ENCODE data around the gene SEMA3F.

The SEMA3F gene

DNA sequence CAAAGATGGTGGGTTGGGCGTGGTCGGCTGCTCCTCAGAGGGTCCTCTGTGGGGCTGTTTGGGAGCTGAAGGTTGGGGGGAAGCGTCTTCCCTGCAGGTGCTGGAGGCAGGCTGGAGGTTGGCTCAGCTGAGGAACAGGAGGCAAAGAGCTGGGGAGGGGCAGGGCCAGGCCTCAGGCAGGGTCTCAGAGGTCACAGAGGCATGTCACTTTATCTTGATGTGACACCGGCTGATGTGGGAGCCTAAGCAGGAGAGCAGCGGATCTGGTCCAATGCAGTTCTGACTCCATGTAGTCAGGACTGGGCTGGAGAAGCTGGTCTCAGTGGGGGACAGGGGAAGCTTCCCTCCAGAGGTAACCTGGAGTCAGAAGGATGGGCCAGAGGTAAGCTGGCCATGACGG is 28.6 kb downstream of the SEMA3F start:
- H3K4me1 ChIP-seq (ENCODE audit: control insufficient read depth, insufficient read depth, low read depth, low read length), result peaks cover 8% of the 10 kb centered on the region
- H3K79me1 ChIP-seq (replicated peaks; ENCODE audit: low read length, poor library complexity, severe bottlenecking), result no peaks in the 10 kb centered on the region
- no peak overlapping the region for H4K8ac ChIP-seq (ENCODE audit: low read length)
- DNase-seq, result no peak
- H3K4ac ChIP-seq (ENCODE audit: low read depth in 1 of 2, low read length in 2 of 2), result no peak overlapping the region
- WGBS, result 81% methylated on average over 6 of the region's 6 CpGs
- H2BK15ac ChIP-seq (ENCODE audit: low read depth, poor library complexity, severe bottlenecking), result no peak overlapping the region
- no peak overlapping the region for H2BK5ac ChIP-seq (ENCODE audit: low read depth, low read length, poor library complexity, severe bottlenecking)
- no peak overlapping the region for H3K14ac ChIP-seq (ENCODE audit: low read length in 2 of 2)
- H3K23ac ChIP-seq (ENCODE audit: low read length in 2 of 2), result no peak overlapping the region
- peaks cover 7 to 36% of the 10 kb centered on the region in 2 experiments for H3K27me3 ChIP-seq (ENCODE audit: control insufficient read depth in 1 of 2, insufficient read depth in 1 of 2, low read length in 2 of 2)
- H3K4me3 ChIP-seq (ENCODE audit: insufficient read depth in 1 of 2, low read depth in 1 of 2, low read length in 2 of 2), result no peak overlapping the region
- no peak overlapping the region for H3K4me2 ChIP-seq (ENCODE audit: low read length, poor library complexity, severe bottlenecking)
- H2BK120ac ChIP-seq (ENCODE audit: low read depth, low read length), result no peak overlapping the region
- H3K18ac ChIP-seq (ENCODE audit: low read depth in 1 of 2, low read length in 2 of 2), result no peak overlapping the region
- H2AK5ac ChIP-seq (ENCODE audit: low read length, severe bottlenecking), result no peak overlapping the region
- no peak overlapping the region for H3K27ac ChIP-seq (ENCODE audit: low read length, poor library complexity, severe bottlenecking)
- H2AFZ ChIP-seq (ENCODE audit: low read depth, low read length), result no peak overlapping the region
- H4K91ac ChIP-seq (ENCODE audit: low read length), result no peak overlapping the region
- H3K36me3 ChIP-seq (ENCODE audit: control insufficient read depth in 1 of 2, insufficient read depth in 2 of 2, low read depth in 1 of 2, low read length in 2 of 2), result peaks cover 0 to 30% of the 10 kb centered on the region in 2 experiments
- H3K9ac ChIP-seq (ENCODE audit: low read length), result no peak overlapping the region
- H2BK12ac ChIP-seq (ENCODE audit: low read length in 2 of 2), result no peak overlapping the region
- H3K9me3 ChIP-seq (ENCODE audit: control insufficient read depth, low read length), result no peaks in the 10 kb centered on the region

DNA sequence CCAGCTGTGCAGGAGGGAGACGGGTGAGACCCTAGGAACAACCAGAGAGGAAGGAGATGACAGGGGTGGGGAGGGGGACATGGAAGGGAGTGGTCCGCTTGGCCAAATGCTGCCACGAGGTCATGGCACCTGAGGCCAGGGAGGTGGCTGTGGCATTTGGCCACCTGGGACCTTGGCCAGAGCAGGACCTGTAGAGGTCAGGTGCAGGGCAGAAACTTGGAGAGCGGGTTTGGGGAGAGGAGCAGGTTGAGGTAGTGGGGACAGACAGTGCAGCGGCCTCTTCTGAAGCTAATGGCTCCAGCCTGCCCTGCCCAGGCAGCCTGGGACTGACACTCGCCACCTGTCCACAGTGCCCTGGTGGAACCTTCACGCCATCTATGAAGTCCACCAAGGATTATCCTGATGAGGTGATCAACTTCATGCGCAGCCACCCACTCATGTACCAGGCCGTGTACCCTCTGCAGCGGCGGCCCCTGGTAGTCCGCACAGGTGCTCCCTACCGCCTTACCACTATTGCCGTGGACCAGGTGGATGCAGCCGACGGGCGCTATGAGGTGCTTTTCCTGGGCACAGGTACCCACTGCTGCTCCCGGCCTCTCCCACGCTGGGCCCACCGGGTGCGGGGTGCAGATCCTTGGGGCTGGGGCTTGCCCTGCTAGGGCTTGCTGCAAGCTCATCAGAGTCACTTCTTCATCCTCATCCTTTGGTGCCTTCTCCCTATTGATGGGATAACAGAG is 29.3 kb downstream of the SEMA3F start:
- H3K18ac ChIP-seq (ENCODE audit: low read depth in 1 of 2, low read length in 2 of 2), result no peak overlapping the region
- H3K4me2 ChIP-seq (ENCODE audit: low read length, poor library complexity, severe bottlenecking), result no peak overlapping the region
- no peak overlapping the region for H4K91ac ChIP-seq (ENCODE audit: low read length)
- H3K9ac ChIP-seq (ENCODE audit: low read length), result no peak overlapping the region
- no peak overlapping the region for H4K8ac ChIP-seq (ENCODE audit: low read length)
- H2BK15ac ChIP-seq (ENCODE audit: low read depth, poor library complexity, severe bottlenecking), result no peak overlapping the region
- H3K9me3 ChIP-seq (ENCODE audit: control insufficient read depth, low read length), result no peaks in the 10 kb centered on the region
- H3K4me1 ChIP-seq (ENCODE audit: control insufficient read depth, insufficient read depth, low read depth, low read length), result peaks cover 10% of the 10 kb centered on the region
- no peak overlapping the region for H2AK5ac ChIP-seq (ENCODE audit: low read length, severe bottlenecking)
- peaks cover 7 to 36% of the 10 kb centered on the region in 2 experiments for H3K27me3 ChIP-seq (ENCODE audit: control insufficient read depth in 1 of 2, insufficient read depth in 1 of 2, low read length in 2 of 2)
- no peak overlapping the region for H3K14ac ChIP-seq (ENCODE audit: low read length in 2 of 2)
- no peak overlapping the region for H3K27ac ChIP-seq (ENCODE audit: low read length, poor library complexity, severe bottlenecking)
- H2BK5ac ChIP-seq (ENCODE audit: low read depth, low read length, poor library complexity, severe bottlenecking), result no peak overlapping the region
- H3K4me3 ChIP-seq (ENCODE audit: insufficient read depth in 1 of 2, low read depth in 1 of 2, low read length in 2 of 2), result no peak overlapping the region
- WGBS, result 92% methylated on average over 19 of the region's 21 CpGs
- H2AFZ ChIP-seq (ENCODE audit: low read depth, low read length), result no peak overlapping the region
- H3K79me1 ChIP-seq (replicated peaks; ENCODE audit: low read length, poor library complexity, severe bottlenecking), result no peaks in the 10 kb centered on the region
- DNase-seq, result no peak
- peaks cover 0 to 30% of the 10 kb centered on the region in 2 experiments for H3K36me3 ChIP-seq (ENCODE audit: control insufficient read depth in 1 of 2, insufficient read depth in 2 of 2, low read depth in 1 of 2, low read length in 2 of 2)
- no peak overlapping the region for H3K23ac ChIP-seq (ENCODE audit: low read length in 2 of 2)
- H3K4ac ChIP-seq (ENCODE audit: low read depth in 1 of 2, low read length in 2 of 2), result no peak overlapping the region
- no peak overlapping the region for H2BK12ac ChIP-seq (ENCODE audit: low read length in 2 of 2)
- H2BK120ac ChIP-seq (ENCODE audit: low read depth, low read length), result no peak overlapping the region

DNA sequence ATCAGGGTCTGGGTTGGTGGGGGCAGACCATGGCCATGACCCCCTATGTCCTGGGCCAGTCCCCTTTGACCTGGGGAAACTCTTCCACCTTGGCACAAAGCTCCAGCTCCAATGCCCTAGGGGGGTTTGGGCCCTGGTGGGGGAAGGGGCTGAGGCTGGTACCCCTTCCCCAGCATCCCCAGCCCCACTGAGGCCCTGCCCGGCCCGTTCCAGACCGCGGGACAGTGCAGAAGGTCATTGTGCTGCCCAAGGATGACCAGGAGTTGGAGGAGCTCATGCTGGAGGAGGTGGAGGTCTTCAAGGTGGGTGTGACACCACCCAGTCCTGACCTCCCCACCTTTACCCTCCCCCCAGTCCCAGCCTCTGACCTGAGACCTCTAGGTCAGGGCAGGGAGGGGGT is 30.1 kb downstream of the SEMA3F start:
- no peak for DNase-seq
- peaks cover 0 to 30% of the 10 kb centered on the region in 2 experiments for H3K36me3 ChIP-seq (ENCODE audit: control insufficient read depth in 1 of 2, insufficient read depth in 2 of 2, low read depth in 1 of 2, low read length in 2 of 2)
- no peak overlapping the region for H3K4me3 ChIP-seq (ENCODE audit: insufficient read depth in 1 of 2, low read depth in 1 of 2, low read length in 2 of 2)
- no peak overlapping the region for H4K91ac ChIP-seq (ENCODE audit: low read length)
- no peak overlapping the region for H2BK120ac ChIP-seq (ENCODE audit: low read depth, low read length)
- no peak overlapping the region for H3K14ac ChIP-seq (ENCODE audit: low read length in 2 of 2)
- H3K9ac ChIP-seq (ENCODE audit: low read length), result no peak overlapping the region
- H2BK15ac ChIP-seq (ENCODE audit: low read depth, poor library complexity, severe bottlenecking), result no peak overlapping the region
- H3K23ac ChIP-seq (ENCODE audit: low read length in 2 of 2), result no peak overlapping the region
- no peak overlapping the region for H2BK5ac ChIP-seq (ENCODE audit: low read depth, low read length, poor library complexity, severe bottlenecking)
- H3K9me3 ChIP-seq (ENCODE audit: control insufficient read depth, low read length), result no peaks in the 10 kb centered on the region
- no peak overlapping the region for H2AFZ ChIP-seq (ENCODE audit: low read depth, low read length)
- no peak overlapping the region for H3K4ac ChIP-seq (ENCODE audit: low read depth in 1 of 2, low read length in 2 of 2)
- H3K4me2 ChIP-seq (ENCODE audit: low read length, poor library complexity, severe bottlenecking), result no peak overlapping the region
- no peak overlapping the region for H4K8ac ChIP-seq (ENCODE audit: low read length)
- no CpG with 5 or more reads among the region's 4 CpGs for WGBS
- no peak overlapping the region for H2AK5ac ChIP-seq (ENCODE audit: low read length, severe bottlenecking)
- no peak overlapping the region for H3K27ac ChIP-seq (ENCODE audit: low read length, poor library complexity, severe bottlenecking)
- peaks cover 10% of the 10 kb centered on the region for H3K4me1 ChIP-seq (ENCODE audit: control insufficient read depth, insufficient read depth, low read depth, low read length)
- H3K79me1 ChIP-seq (replicated peaks; ENCODE audit: low read length, poor library complexity, severe bottlenecking), result no peaks in the 10 kb centered on the region
- H2BK12ac ChIP-seq (ENCODE audit: low read length in 2 of 2), result no peak overlapping the region
- H3K18ac ChIP-seq (ENCODE audit: low read depth in 1 of 2, low read length in 2 of 2), result no peak overlapping the region
- H3K27me3 ChIP-seq (ENCODE audit: control insufficient read depth in 1 of 2, insufficient read depth in 1 of 2, low read length in 2 of 2), result peaks cover 7 to 36% of the 10 kb centered on the region in 2 experiments

- H3K27ac ChIP-seq (ENCODE audit: low read length, poor library complexity, severe bottlenecking), result no peak overlapping the region
- H2AFZ ChIP-seq (ENCODE audit: low read depth, low read length), result no peak overlapping the region
- H3K79me1 ChIP-seq (replicated peaks; ENCODE audit: low read length, poor library complexity, severe bottlenecking), result no peaks in the 10 kb centered on the region
- H3K27me3 ChIP-seq (ENCODE audit: control insufficient read depth in 1 of 2, insufficient read depth in 1 of 2, low read length in 2 of 2), result peaks cover 7 to 39% of the 10 kb centered on the region in 2 experiments
- H2BK15ac ChIP-seq (ENCODE audit: low read depth, poor library complexity, severe bottlenecking), result no peak overlapping the region
- H3K4me2 ChIP-seq (ENCODE audit: low read length, poor library complexity, severe bottlenecking), result no peak overlapping the region
- H3K14ac ChIP-seq (ENCODE audit: low read length in 2 of 2), result no peak overlapping the region
- H3K4ac ChIP-seq (ENCODE audit: low read depth in 1 of 2, low read length in 2 of 2), result no peak overlapping the region
- peaks cover 0 to 30% of the 10 kb centered on the region in 2 experiments for H3K36me3 ChIP-seq (ENCODE audit: control insufficient read depth in 1 of 2, insufficient read depth in 2 of 2, low read depth in 1 of 2, low read length in 2 of 2)
- 96% methylated on average over 10 of the region's 10 CpGs for WGBS
- no peak overlapping the region for H2AK5ac ChIP-seq (ENCODE audit: low read length, severe bottlenecking)
- H3K23ac ChIP-seq (ENCODE audit: low read length in 2 of 2), result no peak overlapping the region
- H3K9me3 ChIP-seq (ENCODE audit: control insufficient read depth, low read length), result no peaks in the 10 kb centered on the region
- no peak overlapping the region for H3K18ac ChIP-seq (ENCODE audit: low read depth in 1 of 2, low read length in 2 of 2)
- no peak for DNase-seq
- no peak overlapping the region for H4K8ac ChIP-seq (ENCODE audit: low read length)
- H2BK120ac ChIP-seq (ENCODE audit: low read depth, low read length), result no peak overlapping the region
- peaks cover 10% of the 10 kb centered on the region for H3K4me1 ChIP-seq (ENCODE audit: control insufficient read depth, insufficient read depth, low read depth, low read length)
- no peak overlapping the region for H3K9ac ChIP-seq (ENCODE audit: low read length)
- H3K4me3 ChIP-seq (ENCODE audit: insufficient read depth in 1 of 2, low read depth in 1 of 2, low read length in 2 of 2), result no peak overlapping the region
- no peak overlapping the region for H4K91ac ChIP-seq (ENCODE audit: low read length)
- H2BK12ac ChIP-seq (ENCODE audit: low read length in 2 of 2), result no peak overlapping the region
- H2BK5ac ChIP-seq (ENCODE audit: low read depth, low read length, poor library complexity, severe bottlenecking), result no peak overlapping the region
Observed at GRCh38 chr3:50186096-50186495, 31.0 kb downstream of the SEMA3F start.
